ENCODE data around the gene TUBB6.

Gene TUBB6

GRCh38 chr18:12307701-12308385, at the start of gene TUBB6:
Gene TUBB6 (plus strand): TSS chr18:12308241. CDS start chr18:12308293, 52 bp downstream.
- peak; percentile 65 for DNase-seq (ENCODE audit: low read depth)

- DNase-seq (ENCODE audit: low read depth): no peak
Observed at GRCh38 chr18:12258719-12259705, 49.0 kb upstream of the TUBB6 start.

- DNase-seq (ENCODE audit: low read depth): no peak
Observed at GRCh38 chr18:12262748-12263147, 45.3 kb upstream of the TUBB6 start.

GRCh38 chr18:12264864-12265263, 43.2 kb upstream of the TUBB6 start:
- no peak for DNase-seq (ENCODE audit: low read depth)

GRCh38 chr18:12271376-12272235, 36.4 kb upstream of the TUBB6 start:
- peak; percentile 67 for DNase-seq (ENCODE audit: low read depth)

- DNase-seq (ENCODE audit: low read depth): no peak
Observed at GRCh38 chr18:12274793-12275192, 33.2 kb upstream of the TUBB6 start.

GRCh38 chr18:12276736-12277554, 31.1 kb upstream of the TUBB6 start:
- DNase-seq (ENCODE audit: low read depth): no peak

- no peak for DNase-seq (ENCODE audit: low read depth)
Observed at GRCh38 chr18:12278215-12278671, 29.8 kb upstream of the TUBB6 start.

GRCh38 chr18:12278741-12279682, 29.0 kb upstream of the TUBB6 start:
- DNase-seq (ENCODE audit: low read depth): peak; percentile 93

GRCh38 chr18:12279781-12280531, 28.1 kb upstream of the TUBB6 start:
- DNase-seq (ENCODE audit: low read depth): no peak

GRCh38 chr18:12281861-12282260, 26.2 kb upstream of the TUBB6 start:
- DNase-seq (ENCODE audit: low read depth): no peak

GRCh38 chr18:12282442-12283039, 25.5 kb upstream of the TUBB6 start:
- DNase-seq (ENCODE audit: low read depth): peak; percentile 71

GRCh38 chr18:12283256-12283655, 24.8 kb upstream of the TUBB6 start:
- no peak for DNase-seq (ENCODE audit: low read depth)

- no peak for DNase-seq (ENCODE audit: low read depth)
Observed at GRCh38 chr18:12283666-12284065, 24.4 kb upstream of the TUBB6 start.

- no peak for DNase-seq (ENCODE audit: low read depth)
Observed at GRCh38 chr18:12287131-12287681, 20.8 kb upstream of the TUBB6 start.

GRCh38 chr18:12287684-12288402, 20.2 kb upstream of the TUBB6 start:
- peak; percentile 70 for DNase-seq (ENCODE audit: low read depth)

GRCh38 chr18:12288403-12288755, 19.7 kb upstream of the TUBB6 start:
- DNase-seq (ENCODE audit: low read depth): no peak

- DNase-seq (ENCODE audit: low read depth): no peak
Observed at GRCh38 chr18:12290086-12290485, 18.0 kb upstream of the TUBB6 start.

Data from stromal cell of bone marrow (primary cell).